Esophagus muscularis mucosa (tissue), 3 donors: ENCODE data around the gene CALHM5.

Experiments
- CTCF ChIP-seq, 3 experiments: fragments of 200-600 bp in 2 of 3; fragments of 450-650 bp in 1 of 3; sonication (generic) in 2 of 3; IDR thresholded peaks; one replicate each; pipeline ENCODE4 v1.5.1; 2017 to 2019; ENCODE audit warnings: antibody characterized with exemption in 3 of 3, mild to moderate bottlenecking in 2 of 3, moderate library complexity in 1 of 3
- POLR2A ChIP-seq: fragments of 450-650 bp; IDR thresholded peaks from one replicate; pipeline ENCODE4 v1.6.1; 2017; ENCODE audit warnings: antibody characterized with exemption, moderate library complexity, mild to moderate bottlenecking, low read depth
- POLR2AphosphoS5 ChIP-seq, 2 donors: sonication (generic); formaldehyde crosslinking; IDR thresholded peaks; one replicate each; pipeline ENCODE4 v1.6.1; 2017; ENCODE audit warnings: antibody characterized with exemption in 2 of 2

- no peak for TF ChIP-seq POLR2AphosphoS5 (IDR thresholded peaks at IDR 0.05)
- TF ChIP-seq CTCF (IDR thresholded peaks at IDR 0.05): no peak
- TF ChIP-seq POLR2A: no peak
Observed at GRCh38 chr6:116528780-116529179, 17.3 kb downstream of the CALHM5 start.
